ENCODE data around the gene ZNHIT3.

GRCh38 chr17:36486204-36487194, at the start of gene ZNHIT3:
- TF ChIP-seq CTCF (conservative IDR thresholded peaks at IDR 0.05 in 1 of 2, IDR thresholded peaks at IDR 0.05 in 1 of 2; ENCODE audit: low read depth in 1 of 2, low read length in 2 of 2) (no peak), EZH2 (IDR thresholded peaks at IDR 0.05; ENCODE audit: low read length, missing control alignments) (no peak)

All from fibroblast of lung (primary cell).